Heart left ventricle (tissue), 16 donors: Measurements from ENCODE around the gene TMEM89. TPM values are rescaled to one million over a fixed set of nuclear protein-coding genes. Genes with fewer than 3 reads are reported as not detected.

Experiments used
- ATAC-seq, 4 donors: fragments of 200-7000 bp; cut with Tn5 transposase; one replicate each; pipeline ENCODE4 v1.9.1; 2020 to 2022; ENCODE audit warnings: moderate library complexity in 4 of 4, mild to moderate bottlenecking in 3 of 4, moderate number of reproducible peaks in 1 of 4
- DNase-seq, 5 donors: peaks; one replicate each; pipeline ENCODE4 v3.0.0-alpha.2; 2020
- H3K27ac ChIP-seq, 12 donors: fragments of 200-600 bp; sonication (generic) in 4 of 12; one replicate each; pipeline versions ENCODE4 v1.5.0 to v1.8.0; 2016 to 2022; ENCODE audit warnings: mild to moderate bottlenecking in 2 of 12
- H3K27me3 ChIP-seq, 9 donors: fragments of 200-600 bp; sonication (generic) in 2 of 9; one replicate each; pipeline versions ENCODE4 v1.5.1 to v1.8.0; 2016 to 2022; ENCODE audit warnings: mild to moderate bottlenecking in 3 of 9
- H3K36me3 ChIP-seq, 9 donors: fragments of 200-600 bp; sonication (generic) in 2 of 9; one replicate each; pipeline versions ENCODE4 v1.5.0 to v1.8.0; 2018 to 2022; ENCODE audit warnings: mild to moderate bottlenecking in 2 of 9
- H3K4me1 ChIP-seq, 12 donors: fragments of 200-600 bp; sonication (generic) in 4 of 12; one replicate each; pipeline versions ENCODE4 v1.5.0 to v1.8.0; 2016 to 2022; ENCODE audit warnings: mild to moderate bottlenecking in 3 of 12
- H3K4me3 ChIP-seq, 12 donors: fragments of 200-600 bp; sonication (generic) in 4 of 12; one replicate each; pipeline versions ENCODE4 v1.5.0 to v1.8.0; 2017 to 2022; ENCODE audit warnings: mild to moderate bottlenecking in 9 of 12, moderate library complexity in 4 of 12
- H3K9me3 ChIP-seq, 12 donors: fragments of 200-600 bp; sonication (generic) in 4 of 12; one replicate each; pipeline versions ENCODE4 v1.5.0 to v1.8.0; 2016 to 2022; ENCODE audit warnings: mild to moderate bottlenecking in 1 of 12
- CTCF ChIP-seq, 12 donors: fragments of 200-600 bp; sonication (generic) in 4 of 12; IDR thresholded peaks; one replicate each; pipeline versions ENCODE4 v1.5.0 to v1.8.0; 2018 to 2022; ENCODE audit warnings: antibody characterized with exemption in 12 of 12, mild to moderate bottlenecking in 5 of 12
- POLR2A ChIP-seq, 2 donors: fragments of 450-650 bp; IDR thresholded peaks; one replicate each; pipeline ENCODE4 v1.6.1; 2017; ENCODE audit warnings: antibody characterized with exemption in 2 of 2, mild to moderate bottlenecking in 2 of 2, moderate library complexity in 2 of 2
- WGBS, 4 donors: extraction: QIAGEN DNeasy Blood & Tissue Kit in 2 of 4; methylation state at CpG; one replicate each; pipeline versions ENCODE4 v1.1.5 to v1.1.7; 2013 to 2018; 5-methylcytosine and 5-hydroxymethylcytosine counted together
- intact Hi-C, 10 donors: fragments of 100-400 bp; cut with DNase I; formaldehyde crosslinking; loops; one replicate each; pipeline versions ENCODE4 v1.11.1 to v1.14.2; 2022
- polyA plus RNA-seq, 2 donors: library from polyadenylated mRNA; stranded (reverse); fragments of 200-250 nt; gene quantifications; one replicate each; pipeline ENCODE4 v1.2.3, GENCODE V29; 2013
- total RNA-seq, 9 donors: library from RNA; depleted of rRNA in 2 of 9; stranded (reverse); fragments of >200 nt in 2 of 9; fragmentation: NEBNext Ultra II Directional in 3 of 9; extraction: Animal tissue kit (Norgen Biotek cat#: 25700) in 3 of 9; gene quantifications; one replicate each; pipeline versions ENCODE4 v1.1.0 to v1.2.4, GENCODE V29; 2016 to 2023
- donor health status: ischemic (EF 13 %, LVEDD 7.1; RV severe dilation, severe dysfunction).
- donor health status: healthy with polysubstance abuse.
- donor health status: DM: no; HTN: yes; CAD: no.
- donor health status: DM: no; HTN: no; CAD: no.
- donor health status: ischemic (EF 25% LVEDD 6.9; RV normal size, moderate dysfunction).
- donor health status: ischemic (EF 25% LVEDD 5.7; RV mildly dilated, moderate dysfunction).
- donor health status: healthy.
- donor health status: DM: yes; HTN: yes; CAD: no.
- donor health status: ischemic (EF 35%, LVEDD 5.7; RV mildly dilated, moderate dysfunction).
- donor health status: nonischemic (EF 11% LVEDD 7.7; RV severe dilation, severe dysfunction).
- donor health status: DM: yes; HTN: yes; CAD: no.
- donor health status: PGD.
- donor health status: ischemic (EF 29% LVEDD 5.4; RV normal size, mild dysfunction).
- donor health status: nonischemic (EF 23%, LVEDD 6.1; RV moderate dilation, normal function).

TMEM89 gene
- total and polyA plus RNA-seq, 11 donors: not detected

DNA sequence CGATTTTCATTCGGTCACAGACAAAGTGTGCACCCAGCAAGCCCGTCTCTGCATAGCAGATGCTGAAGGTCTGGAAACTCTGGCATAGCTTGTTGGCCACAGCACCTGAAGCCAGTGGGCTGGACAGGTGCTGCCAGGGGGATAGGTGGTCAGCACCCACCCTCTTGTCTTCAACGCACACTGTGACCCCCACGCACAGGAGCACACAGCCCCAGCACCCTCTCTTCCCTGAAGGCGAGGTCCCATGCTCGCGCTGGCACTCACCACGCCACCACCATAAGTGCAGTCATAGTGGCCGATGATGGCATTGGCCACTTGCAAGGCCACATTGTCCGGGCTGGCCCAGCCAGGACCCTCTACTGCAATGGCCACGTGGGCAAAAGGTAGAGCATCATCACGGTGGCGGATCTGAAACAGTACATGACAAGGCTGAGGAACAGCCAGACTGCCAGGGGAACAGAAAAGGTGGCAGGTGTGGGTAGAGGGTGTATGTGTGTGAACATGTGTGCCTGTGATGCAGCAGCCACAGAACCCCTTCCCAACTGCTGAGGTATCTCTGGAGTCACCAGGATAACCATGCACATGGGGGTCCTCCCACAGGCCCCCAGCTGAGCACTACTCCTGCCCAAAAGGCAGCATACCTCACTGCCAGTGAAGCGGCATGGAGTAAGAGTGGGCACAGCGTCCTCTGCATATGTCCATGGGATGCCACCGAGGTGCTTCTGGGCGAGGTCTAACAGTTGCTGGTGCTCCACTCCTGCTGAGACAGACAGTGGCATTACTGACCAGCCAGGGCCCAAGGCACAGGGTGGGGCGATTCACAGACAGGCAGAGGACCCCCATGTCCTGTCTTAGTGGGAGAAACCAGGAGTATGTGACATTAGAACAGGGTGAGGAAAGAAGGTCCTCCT is 20.6 kb downstream of the TMEM89 start:
- Histone ChIP-seq H3K4me1 (peaks cover 8 to 92% (median 55%) of the 10 kb centered on the region in 12 donors), H3K27ac (peak overlapping the region in 10 of 12 donors; percentile 43 to 97 (median 82)), H3K4me3 (no peak overlapping the region), H3K36me3 (peaks cover 0 to 87% (median 72%) of the 10 kb centered on the region in 9 donors), H3K27me3 (no peaks in the 10 kb centered on the region), H3K9me3 (no peaks in the 10 kb centered on the region)
- DNase-seq (peak in 1 of 5 donors; percentile 53), ATAC-seq (no peak)
- intact Hi-C loops: loop anchor here in 2 of 10 donors (5.0 kb wide), 1 partner anchor 39 kb away; the partner anchor contains the start of gene UCN2 (in 2 of the 2)
- WGBS, 4 donors: 89 to 94% (median 93%) methylated on average over 19 of the region's 19 CpGs
- no peak for TF ChIP-seq CTCF (IDR thresholded peaks at IDR 0.05)

DNA sequence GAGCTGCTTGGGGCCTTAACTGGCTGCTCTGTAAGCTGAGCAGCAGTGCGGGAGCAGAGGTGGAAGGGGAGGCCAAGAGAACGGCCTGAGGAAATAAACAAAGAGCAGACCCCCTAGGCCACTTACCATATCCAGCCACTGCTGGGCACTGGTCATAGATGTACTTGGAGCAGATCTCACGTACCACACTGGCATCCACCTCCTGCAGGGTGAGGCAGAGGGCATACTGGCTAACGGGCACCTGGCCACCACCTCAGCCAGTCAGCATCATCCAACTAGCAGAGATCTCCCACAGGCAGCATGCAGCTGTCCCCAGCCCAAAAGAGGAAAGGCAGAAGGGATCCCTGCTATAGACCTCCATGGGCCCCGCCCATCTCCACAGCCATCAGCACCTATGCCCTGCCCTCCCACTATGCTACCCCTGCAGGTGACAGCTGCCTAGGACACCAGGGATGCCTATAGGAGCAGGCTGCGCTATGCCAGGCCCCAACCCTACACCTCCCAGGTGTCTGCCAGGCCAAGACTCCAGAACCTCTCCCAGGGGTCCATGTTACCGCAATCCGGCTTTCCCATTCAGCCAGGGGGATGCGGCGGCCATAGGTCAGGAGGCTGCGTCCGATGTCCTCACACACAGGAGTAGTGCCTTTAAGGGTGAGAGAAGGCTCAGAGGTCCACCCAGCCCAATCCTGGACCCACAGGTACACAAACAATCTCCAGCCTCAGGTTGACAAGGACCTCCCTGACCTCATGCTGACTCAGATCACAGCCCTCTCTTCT is 21.9 kb downstream of the TMEM89 start:
- Histone ChIP-seq H3K27ac (peak overlapping the region; percentile 79 to 98 (median 92)), H3K9me3 (no peaks in the 10 kb centered on the region), H3K27me3 (peaks cover 0 to 5% (median 0%) of the 10 kb centered on the region in 9 donors), H3K4me3 (peak overlapping the region in 2 of 12 donors; percentile 3 to 5), H3K4me1 (peaks cover 8 to 93% (median 65%) of the 10 kb centered on the region in 12 donors), H3K36me3 (peaks cover 0 to 74% (median 60%) of the 10 kb centered on the region in 9 donors)
- ATAC-seq (no peak), DNase-seq (peak in 1 of 5 donors; percentile 38)
- no peak for TF ChIP-seq POLR2A (IDR thresholded peaks at IDR 0.05)
- TF ChIP-seq CTCF (IDR thresholded peaks at IDR 0.05): no peak
- WGBS, 4 donors: 77 to 88% (median 84%) methylated on average over 11 to 12 of the region's 12 CpGs
- intact Hi-C loops: loop anchor here in 4 of 10 donors (5.0 kb wide), 1 partner anchor 37 kb away; the partner anchor contains the start of gene UCN2 (in 4 of the 4)

GRCh38 chr3:48599077-48599501 is 22.5 kb downstream of the TMEM89 start:
- peaks cover 0 to 11% (median 0%) of the 10 kb centered on the region in 9 donors for H3K27me3 ChIP-seq
- ATAC-seq: peak in 1 of 4 donors; percentile 1
- DNase-seq: peak in 1 of 5 donors; percentile 37
- peaks cover 0 to 68% (median 53%) of the 10 kb centered on the region in 9 donors for H3K36me3 ChIP-seq
- intact Hi-C loops: loop anchor here in 2 of 10 donors (5.0 kb wide), 1 partner anchor 37 kb away; the partner anchor contains the start of gene UCN2 (in 2 of the 2)
- H3K4me3 ChIP-seq: peak overlapping the region in 2 of 12 donors; percentile 3 to 5
- TF ChIP-seq POLR2A (IDR thresholded peaks at IDR 0.05): no peak
- TF ChIP-seq CTCF (IDR thresholded peaks at IDR 0.05): no peak
- peaks cover 8 to 90% (median 66%) of the 10 kb centered on the region in 12 donors for H3K4me1 ChIP-seq
- peak overlapping the region; percentile 79 to 98 (median 92) for H3K27ac ChIP-seq
- WGBS, 4 donors: 51 to 63% (median 57%) methylated on average over 11 of the region's 11 CpGs
- no peaks in the 10 kb centered on the region for H3K9me3 ChIP-seq
